NCI-H774 (cell line): Measurements from ENCODE around the gene PNPLA6.
"Not testable (repeated sequence)": the region's sequence is repeated elsewhere in the genome, so short reads cannot be mapped to it uniquely, and the experiment has no call there.

ENCODE experiments used
- DNase-seq: peaks from one replicate; lab custom pipeline; 2025; lab: John Stamatoyannopoulos, UW

Gene PNPLA6

DNA sequence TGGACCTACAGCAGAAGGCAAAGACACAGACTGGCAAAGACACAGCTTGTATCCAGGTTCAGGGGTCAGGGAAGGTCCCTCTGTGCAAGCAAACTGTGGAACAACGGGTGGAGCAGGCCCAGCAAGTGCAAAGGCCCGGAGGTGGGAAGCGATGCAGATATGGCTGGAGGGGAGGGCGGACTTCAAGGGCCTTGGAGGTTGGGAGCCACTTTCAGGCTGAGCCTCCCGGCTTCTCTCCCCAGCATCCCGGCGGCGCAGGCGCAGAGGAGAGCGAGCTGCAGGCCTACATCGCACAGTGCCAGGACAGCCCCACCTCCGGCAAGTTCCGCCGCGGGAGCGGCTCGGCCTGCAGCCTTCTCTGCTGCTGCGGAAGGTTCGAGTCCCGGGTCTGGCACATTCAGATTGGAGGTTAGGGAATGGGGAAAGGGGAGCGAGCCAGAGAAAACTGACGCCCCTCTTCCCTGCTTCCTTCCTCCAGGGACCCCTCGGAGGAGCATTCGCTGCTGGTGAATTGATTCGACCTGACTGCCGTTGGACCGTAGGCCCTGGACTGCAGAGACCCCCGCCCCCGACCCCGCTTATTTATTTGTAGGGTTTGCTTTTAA is 2.1 kb upstream of the PNPLA6 start:
- no peak for DNase-seq

DNA sequence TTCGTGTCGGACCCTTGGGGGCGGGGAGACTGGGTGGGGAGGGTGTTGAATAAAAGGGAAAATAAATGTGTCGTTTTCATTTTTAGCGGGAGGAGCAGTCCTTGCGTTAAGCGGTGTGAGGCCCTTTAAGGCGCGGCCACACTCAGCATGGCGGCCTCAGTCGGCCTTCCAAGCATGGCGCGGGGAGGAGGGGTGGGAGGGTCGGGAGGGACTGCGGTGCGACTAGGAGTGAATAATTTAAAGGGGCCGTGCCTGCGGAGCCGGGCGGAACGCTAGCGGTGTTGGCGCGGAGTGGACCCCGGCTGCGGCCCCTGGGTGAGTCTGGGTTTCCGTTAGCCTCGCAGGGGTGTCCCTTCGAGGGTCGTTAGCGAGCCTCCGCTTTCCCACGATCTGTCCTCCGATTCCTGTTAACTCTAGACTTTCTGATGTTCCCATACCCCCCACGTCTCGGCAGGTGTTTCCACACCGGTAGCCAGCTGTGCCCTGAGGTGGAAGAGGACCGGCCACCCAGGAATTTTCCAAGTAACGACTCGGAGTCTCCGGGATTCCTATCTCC is 1.5 kb upstream of the PNPLA6 start:
- DNase-seq: peak; percentile 80

DNA sequence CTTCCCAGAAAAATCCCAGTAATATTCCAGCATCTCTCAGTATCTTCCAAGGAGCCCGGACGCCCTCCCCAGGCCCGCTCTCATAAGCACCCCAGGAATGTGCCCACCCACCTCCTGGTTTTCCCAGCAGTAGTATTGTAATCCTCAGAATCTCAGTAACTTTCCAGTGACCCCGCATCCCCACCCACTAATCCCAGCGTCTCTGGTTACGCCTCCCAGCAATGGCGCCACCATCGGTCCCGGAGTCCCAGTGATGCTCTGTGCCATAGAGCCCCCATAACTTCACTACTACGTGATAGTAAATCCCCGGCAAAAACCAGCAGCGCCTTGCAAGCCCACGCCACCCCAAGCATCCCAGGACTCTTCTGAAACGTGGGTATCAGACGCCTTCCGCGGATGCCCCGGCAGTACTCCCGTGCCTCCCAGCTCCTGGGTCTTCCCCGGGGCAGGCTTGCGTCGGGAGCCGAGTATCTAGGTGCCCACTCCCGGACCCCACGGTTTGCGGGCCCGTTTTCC is 928 bp upstream of the PNPLA6 start:
- DNase-seq: no peak

DNA sequence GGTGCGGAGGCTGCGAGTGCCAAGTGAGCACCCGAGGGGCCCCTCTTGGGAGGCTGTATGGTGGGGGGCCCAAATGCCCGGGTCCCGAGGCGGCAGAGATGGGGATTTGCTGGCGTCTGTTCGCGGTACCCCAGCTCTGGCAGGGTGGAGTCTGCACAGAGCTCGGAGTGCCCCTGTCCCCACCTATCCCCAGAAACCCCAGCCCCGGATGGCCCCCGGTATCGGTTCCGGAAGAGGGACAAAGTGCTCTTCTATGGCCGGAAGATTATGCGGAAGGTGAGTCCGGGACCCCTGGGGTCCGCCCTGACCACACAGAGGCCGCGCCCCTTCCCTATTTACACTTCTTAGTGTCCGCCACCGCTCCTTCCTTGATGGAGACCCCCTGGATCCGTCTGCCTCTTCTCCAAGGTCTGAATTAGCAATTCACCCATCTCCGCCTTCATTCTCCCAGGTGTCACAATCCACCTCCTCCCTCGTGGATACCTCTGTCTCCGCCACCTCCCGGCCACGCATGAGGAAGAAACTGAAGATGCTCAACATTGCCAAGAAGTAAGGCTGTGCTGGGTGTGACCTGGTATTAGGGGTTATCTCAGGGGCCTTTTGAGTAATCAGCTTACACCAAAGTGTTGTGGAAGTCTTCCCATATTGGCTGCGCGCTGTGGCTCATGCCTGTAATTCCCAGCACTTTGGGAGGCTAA is 630 bp downstream of the PNPLA6 start:
- no peak for DNase-seq

DNA sequence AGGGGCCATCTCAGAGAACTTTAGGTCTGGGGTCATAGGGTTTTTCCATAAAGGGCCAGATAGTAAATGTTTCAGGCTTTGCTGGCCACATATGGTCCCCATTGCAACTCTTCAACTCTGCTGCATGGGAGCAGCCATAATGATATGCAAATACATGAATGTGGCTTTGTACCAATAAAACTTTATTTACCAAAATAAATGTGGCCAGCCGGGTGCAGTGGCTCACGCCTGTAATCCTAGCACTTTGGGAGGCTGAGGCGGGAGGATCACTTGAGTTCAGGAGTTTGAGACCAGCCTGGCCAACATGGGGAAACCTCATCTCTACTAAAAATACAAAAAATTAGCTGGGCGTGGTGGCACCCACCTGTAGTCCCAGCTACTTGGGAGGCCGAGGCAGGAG is 3.5 kb downstream of the PNPLA6 start:
- DNase-seq: not testable (repeated sequence)

DNA sequence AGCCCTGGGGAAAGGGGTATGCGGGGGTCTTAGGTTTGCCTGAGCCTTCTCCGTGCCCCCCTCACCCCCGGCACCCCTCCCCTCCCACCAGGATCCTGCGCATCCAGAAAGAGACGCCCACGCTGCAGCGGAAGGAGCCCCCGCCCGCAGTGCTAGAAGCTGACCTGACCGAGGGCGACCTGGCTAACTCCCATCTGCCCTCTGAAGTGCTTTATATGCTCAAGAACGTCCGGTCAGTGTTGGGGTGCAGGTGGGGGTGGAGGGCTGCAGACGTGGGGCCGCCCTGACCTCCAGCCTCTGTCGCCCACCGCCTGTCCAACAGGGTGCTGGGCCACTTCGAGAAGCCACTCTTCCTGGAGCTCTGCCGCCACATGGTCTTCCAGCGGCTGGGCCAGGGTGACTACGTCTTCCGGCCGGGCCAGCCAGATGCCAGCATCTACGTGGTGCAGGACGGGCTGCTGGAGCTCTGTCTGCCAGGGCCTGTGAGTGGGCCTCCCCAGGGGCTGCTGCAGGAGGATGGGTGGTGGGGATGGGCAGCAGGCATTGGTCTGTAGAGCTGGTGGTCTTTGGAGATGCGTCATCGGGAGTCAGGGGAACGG is 4.4 kb downstream of the PNPLA6 start:
- DNase-seq: no peak

DNA sequence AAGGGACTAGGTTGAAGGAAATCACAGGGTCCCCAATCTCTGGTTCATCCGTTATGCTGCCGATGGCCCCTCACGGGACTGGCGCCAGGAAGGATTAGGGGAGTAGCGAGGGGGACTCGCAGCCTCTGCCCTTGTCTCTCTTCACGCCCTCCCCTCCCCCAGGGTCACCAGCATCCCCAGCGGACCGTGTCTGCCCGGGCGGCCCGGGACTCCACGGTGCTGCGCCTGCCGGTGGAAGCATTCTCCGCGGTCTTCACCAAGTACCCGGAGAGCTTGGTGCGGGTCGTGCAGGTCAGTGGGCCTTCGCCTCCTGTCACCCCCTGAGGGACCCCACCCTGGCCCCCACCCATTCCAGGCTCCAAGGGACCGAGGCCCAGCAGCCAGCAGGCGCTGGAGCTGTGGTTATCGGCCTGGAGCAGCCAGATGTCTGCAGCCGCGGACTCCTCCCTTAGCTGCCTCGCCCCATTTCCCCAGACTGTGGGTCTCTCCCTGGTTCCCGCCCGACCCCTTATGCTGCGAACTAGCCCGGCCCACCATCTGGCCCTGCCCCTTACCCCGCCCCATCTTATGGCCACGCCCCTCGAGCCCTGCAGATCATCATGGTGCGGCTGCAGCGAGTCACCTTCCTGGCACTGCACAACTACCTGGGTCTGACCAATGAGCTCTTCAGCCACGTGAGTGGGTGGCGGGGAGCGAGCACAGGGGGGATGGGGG is 5.4 kb downstream of the PNPLA6 start:
- no peak for DNase-seq

DNA sequence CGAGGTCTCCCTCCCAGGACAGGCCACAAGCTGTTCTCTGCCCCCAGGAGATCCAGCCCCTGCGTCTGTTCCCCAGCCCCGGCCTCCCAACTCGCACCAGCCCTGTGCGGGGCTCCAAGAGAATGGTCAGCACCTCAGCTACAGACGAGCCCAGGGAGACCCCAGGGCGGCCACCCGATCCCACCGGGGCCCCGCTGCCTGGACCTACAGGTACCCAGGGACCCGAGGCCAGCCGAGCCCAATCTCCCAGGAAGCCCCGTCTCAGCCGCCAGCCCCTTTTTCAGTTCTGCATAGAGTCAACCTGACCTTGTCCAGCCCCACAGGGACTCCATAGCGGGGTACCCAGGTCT is 5.9 kb downstream of the PNPLA6 start:
- DNase-seq: no peak

DNA sequence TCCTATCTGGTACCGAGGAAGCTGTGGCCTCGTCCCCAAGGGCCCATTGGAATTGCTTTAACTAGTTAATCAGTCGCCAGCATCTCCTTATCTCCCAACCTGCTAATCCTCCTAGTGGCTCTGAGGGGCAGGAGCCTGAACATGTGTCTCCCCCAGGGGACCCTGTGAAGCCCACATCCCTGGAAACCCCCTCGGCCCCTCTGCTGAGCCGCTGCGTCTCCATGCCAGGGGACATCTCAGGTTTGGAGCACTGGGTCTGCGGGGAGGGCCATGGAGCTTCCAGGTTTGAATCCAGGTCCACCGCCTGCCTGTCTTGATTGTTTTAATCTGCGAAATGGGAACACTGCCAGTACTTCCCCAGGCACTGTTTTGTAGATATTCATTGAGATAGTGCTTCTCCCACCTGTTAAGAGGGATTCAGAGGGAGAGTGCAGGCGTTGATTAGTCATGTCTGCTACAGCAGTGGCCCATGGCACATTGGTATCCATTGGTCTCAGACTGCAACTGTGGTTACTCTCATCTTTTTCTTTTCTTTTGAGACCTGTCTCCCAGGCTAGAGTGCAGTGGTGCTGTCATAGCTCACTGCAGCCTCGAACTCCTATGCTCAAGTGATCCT is 6.4 kb downstream of the PNPLA6 start:
- DNase-seq: no peak

DNA sequence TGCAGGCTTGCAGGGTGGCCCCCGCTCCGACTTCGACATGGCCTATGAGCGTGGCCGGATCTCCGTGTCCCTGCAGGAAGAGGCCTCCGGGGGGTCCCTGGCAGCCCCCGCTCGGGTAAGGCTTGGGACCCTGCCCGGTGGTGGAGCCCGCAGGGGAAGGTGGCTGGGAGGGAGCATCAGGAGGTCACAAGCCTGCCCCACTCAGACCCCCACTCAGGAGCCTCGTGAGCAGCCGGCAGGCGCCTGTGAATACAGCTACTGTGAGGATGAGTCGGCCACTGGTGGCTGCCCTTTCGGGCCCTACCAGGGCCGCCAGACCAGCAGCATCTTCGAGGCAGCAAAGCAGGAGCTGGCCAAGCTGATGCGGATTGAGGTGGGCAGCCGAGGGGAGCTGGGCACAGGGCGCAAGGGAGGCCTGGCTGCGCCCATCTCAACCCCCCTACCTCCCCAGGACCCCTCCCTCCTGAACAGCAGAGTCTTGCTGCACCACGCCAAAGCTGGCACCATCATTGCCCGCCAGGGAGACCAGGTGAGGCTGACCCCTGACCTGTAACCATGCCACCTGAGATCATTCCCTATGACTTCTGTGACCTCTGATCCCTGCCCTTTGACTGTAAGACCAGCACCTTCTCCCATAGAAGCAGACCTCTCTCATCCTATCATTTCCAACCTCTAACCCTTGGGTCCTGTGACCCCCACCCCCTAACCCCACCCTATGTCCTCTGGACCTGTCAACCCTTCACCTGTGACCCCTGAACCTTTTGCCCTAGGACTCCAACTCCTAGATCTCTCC is 7.2 kb downstream of the PNPLA6 start:
- no peak for DNase-seq

DNA sequence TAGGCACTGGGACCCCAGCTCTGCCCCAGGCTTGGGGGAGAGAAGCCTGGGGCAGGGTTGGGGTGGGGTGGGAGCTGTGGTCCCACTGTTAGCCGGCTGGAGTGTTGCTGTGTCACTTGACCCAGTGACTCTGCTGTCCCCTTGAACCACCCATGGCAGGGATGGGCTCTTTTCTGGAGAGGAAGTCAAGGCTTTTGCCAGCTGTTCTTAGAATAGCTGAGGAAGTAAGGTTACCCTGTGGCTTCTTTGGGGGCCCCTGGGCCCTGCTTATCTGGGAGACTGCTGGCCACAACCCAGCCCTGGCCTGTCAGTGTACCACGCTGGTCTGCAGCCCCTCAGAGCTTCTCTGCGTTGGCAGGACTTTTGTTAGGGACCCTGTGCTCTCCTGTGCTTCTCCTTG is 9.1 kb downstream of the PNPLA6 start:
- DNase-seq: no peak

DNA sequence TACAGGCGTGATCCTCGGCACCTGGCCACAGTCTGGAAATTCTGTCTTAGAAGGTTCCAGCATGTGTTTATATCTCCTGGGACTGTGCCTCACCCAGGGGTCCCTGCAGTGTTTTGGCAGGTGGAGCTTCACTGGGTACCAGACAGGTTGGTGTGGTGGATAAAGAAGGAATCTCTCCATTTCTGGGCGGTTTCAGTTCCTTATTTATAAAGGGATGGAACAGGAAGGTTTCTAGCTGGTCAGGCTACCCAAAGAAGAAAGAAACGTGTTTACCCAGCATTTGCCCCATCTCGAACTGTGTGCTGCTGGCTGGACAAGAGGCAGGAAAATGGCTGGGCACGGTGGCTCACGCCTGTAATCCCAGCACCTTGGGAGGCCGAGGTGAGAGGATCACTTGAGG is 9.8 kb downstream of the PNPLA6 start:
- no peak for DNase-seq

DNA sequence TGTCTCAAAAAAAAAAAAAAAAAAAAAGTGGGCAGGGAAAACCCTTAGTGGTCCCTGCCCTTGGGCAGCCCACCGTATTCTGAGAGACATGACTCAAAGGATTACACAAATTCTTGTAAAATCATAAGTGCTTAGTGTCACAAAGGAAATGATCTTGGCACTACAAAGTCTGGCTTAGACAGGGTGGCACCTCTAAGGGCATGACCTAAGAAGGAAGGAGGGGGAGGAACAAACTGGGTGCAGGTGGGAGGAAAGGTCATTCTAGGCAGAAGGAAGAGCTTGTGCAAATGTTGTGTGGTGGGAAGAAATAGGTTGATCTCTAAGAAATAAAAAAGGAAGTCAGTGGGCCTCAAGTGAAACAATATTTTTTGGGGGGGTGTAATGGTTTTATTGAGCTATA is 10.4 kb downstream of the PNPLA6 start:
- no peak for DNase-seq

DNA sequence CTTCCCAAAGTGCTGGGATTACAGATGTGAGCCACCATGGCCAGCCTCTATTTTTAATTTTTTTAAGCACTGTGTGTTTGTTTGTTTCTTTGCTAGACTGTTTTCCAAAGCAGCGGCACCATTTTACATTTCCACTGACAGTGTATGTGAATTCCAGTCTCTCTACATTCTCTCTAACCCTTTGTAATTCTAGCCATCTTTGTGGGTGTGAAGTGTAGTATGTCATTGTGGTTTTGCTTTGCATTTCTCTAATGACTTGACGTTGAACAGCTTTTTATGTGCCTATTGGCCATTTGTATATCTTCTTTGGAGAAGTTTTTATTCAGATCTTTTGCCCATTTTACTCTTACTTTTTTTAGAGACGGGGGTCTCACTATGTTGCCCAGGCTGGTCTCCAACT is 11.6 kb downstream of the PNPLA6 start:
- DNase-seq: no peak

DNA sequence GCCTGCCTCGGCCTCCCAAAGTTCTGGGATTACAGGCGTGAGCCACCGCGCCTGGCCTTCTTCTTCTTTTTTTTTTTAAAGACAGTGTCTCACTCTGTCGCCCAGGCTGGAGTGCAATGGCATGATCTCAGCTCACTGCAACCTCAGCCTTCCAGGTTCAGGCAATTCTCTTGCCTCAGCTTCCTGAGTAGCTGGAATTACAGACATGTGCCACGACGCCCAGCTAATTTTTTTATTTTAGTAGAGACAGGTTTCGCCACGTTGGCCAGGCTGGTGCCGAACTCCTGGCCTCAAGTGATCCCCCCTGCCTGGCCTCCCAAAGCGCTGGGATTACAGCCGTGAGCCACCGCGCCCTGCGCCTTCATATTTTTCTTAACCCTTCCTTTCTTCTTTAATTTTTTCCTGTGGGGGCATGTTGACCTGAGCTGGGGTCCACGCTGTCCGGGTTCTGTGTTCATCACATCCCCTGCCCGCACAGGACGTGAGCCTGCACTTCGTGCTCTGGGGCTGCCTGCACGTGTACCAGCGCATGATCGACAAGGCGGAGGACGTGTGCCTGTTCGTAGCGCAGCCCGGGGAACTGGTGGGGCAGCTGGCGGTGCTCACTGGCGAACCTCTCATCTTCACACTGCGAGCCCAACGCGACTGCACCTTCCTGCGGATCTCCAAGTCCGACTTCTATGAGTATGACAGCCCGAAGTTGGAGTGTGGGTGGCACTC is 14.1 kb downstream of the PNPLA6 start:
- DNase-seq: no peak

DNA sequence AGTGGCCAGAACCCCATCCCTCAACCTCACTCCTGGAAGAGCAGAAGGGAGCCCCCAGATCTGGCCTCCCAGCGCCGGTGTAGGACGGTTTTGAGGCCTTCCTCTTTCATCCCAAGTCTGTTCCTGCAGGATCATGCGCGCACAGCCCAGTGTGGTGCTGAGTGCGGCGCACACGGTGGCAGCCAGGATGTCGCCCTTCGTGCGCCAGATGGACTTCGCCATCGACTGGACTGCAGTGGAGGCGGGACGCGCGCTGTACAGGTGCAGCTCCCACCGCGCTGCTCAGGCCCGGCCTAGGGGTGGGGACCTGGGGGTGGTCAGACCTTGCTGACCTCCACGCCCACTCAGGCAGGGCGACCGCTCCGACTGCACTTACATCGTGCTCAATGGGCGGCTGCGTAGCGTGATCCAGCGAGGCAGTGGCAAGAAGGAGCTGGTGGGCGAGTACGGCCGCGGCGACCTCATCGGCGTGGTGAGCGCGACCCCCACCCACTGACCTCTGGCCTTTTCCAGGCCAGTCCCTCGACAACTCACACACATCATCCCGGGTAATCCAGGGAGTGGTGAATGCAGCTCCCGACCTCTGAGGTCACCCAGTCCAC is 14.8 kb downstream of the PNPLA6 start:
- no peak for DNase-seq

DNA sequence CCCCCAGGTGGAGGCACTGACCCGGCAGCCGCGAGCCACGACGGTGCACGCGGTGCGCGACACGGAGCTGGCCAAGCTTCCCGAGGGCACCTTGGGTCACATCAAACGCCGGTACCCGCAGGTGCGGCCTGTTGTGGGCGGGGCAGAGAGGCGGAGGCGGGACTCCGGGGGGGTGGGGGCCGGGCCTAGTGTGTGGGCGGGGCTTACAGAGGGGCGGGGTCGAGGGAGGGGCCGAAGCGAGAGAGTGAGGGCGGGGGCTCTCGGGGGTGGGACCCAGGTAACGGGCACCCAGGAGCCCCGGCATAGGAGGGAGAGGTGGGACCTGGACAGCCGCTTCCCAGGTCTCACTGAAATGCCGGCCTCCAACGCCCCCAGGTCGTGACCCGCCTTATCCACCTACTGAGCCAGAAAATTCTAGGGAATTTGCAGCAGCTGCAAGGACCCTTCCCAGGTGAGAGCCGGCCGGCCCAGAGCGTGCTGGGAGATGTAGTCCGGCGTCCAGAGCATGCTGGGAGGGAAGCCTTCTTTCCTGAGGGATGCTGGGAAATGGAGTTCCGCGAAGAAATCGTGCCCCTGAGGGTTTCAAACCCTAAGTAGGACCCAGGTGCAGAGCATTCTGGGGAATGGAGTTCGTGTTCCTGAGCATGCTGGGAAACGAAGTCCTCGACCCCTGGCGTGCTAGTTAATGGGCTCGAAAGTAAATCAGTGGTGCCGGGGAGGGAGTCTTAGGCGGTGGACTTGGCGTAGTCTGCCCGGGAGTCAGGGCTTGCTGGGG is 15.7 kb downstream of the PNPLA6 start:
- DNase-seq: no peak

DNA sequence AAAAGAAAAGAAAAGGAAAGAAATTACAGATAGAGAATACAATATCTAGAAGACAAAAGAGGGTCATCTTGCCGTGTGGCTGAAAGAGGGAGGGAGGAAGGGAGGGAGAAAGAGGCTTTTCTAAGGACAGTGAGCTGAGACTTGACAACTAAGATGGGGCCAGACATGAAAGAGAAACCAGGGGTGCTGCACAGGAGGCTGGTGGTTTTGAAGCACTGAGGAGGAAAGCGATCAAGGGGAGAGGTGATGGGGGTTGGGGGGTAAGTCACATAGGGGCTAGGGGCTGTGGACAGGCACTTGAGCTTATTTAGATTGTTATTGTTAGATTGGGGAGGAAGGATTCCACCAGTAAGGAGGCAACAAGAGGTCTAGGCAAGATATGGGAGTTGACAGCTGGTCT is 17.3 kb downstream of the PNPLA6 start:
- DNase-seq: no peak

DNA sequence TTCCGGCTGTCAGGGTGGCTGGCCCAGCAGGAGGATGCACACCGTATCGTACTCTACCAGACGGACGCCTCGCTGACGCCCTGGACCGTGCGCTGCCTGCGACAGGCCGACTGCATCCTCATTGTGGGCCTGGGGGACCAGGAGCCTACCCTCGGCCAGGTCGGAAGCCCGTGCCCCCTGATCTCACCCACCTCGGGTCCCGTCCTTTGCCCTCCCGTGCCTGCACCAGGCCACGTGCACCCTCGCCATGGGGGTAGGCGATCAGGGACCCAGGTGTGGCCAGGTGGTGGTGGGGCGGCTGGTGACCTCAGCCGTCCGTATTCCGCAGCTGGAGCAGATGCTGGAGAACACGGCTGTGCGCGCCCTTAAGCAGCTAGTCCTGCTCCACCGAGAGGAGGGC is 19.0 kb downstream of the PNPLA6 start:
- no peak for DNase-seq
